IMR-90 (cell line): ENCODE data around the gene ZNF451. TPM values are rescaled to one million over a fixed set of nuclear protein-coding genes. Genes with fewer than 3 reads are reported as not detected.

Source experiments
- ATAC-seq: fragments of 200-7000 bp; cut with Tn5 transposase; 2 replicates; pipeline ENCODE4 v1.9.1; 2020; ENCODE audit warnings: low read depth, mild to moderate bottlenecking, moderate library complexity
- BruUV-seq: library from RNA; stranded (reverse); fragments of 400-500 nt; replicated peaks from 2 replicates; lab custom pipeline; 2021; lab: Mats Ljungman, UMichigan
- CTCF ChIA-PET: fragments of 300-600 bp; formaldehyde crosslinking; extraction: SDS; loops from one replicate; lab custom pipeline; 2021; ENCODE audit warnings: antibody characterized with exemption; lab: Yijun Ruan, JAX
- POLR2A ChIA-PET: fragments of 300-600 bp; sonication (Branson Sonifier 250); formaldehyde crosslinking; loops from one replicate; lab custom pipeline; 2022; ENCODE audit warnings: antibody characterized with exemption; ENCODE audit not compliant: unreplicated experiment; lab: Charles Lee
- DNase-seq: peaks from one replicate; pipeline ENCODE4 v3.0.0; 2013
- H2AFZ ChIP-seq: replicated peaks from 2 replicates; pipeline ENCODE3; 2013; ENCODE audit warnings: low read length, mild to moderate bottlenecking; ENCODE audit not compliant: poor library complexity
- H2AK5ac ChIP-seq: 2 replicates; pipeline ENCODE4 v1.6.1; 2013; ENCODE audit warnings: low read depth, low read length, inconsistent platforms
- H2AK9ac ChIP-seq: replicated peaks from 2 replicates; pipeline ENCODE3; 2013; ENCODE audit warnings: mild to moderate bottlenecking, low read depth, low read length, moderate library complexity; ENCODE audit not compliant: poor library complexity
- H2BK120ac ChIP-seq: 2 replicates; pipeline ENCODE4 v1.6.1; 2013; ENCODE audit warnings: low read depth, low read length, inconsistent platforms
- H2BK15ac ChIP-seq: 3 replicates; pipeline ENCODE4 v1.6.1; 2013; ENCODE audit warnings: low read depth, low read length, inconsistent platforms
- H2BK20ac ChIP-seq: 2 replicates; pipeline ENCODE4 v1.6.1; 2013; ENCODE audit warnings: low read depth, mild to moderate bottlenecking, inconsistent platforms, low read length, moderate library complexity
- H2BK5ac ChIP-seq: 2 replicates; pipeline ENCODE4 v1.6.1; 2013; ENCODE audit warnings: mild to moderate bottlenecking, low read depth, low read length, inconsistent platforms; ENCODE audit not compliant: poor library complexity, severe bottlenecking
- H3K14ac ChIP-seq: replicated peaks from 2 replicates; pipeline ENCODE4 v1.6.1; 2013; ENCODE audit warnings: low read depth, low read length, inconsistent platforms
- H3K18ac ChIP-seq: 2 replicates; pipeline ENCODE4 v1.6.1; 2013; ENCODE audit warnings: low read depth, low read length, control low read depth
- H3K23ac ChIP-seq: 2 replicates; pipeline ENCODE4 v1.6.1; 2013; ENCODE audit warnings: low read depth, low read length, inconsistent platforms
- H3K27ac ChIP-seq: 2 replicates; pipeline ENCODE4 v1.5.1; 2013; ENCODE audit warnings: mild to moderate bottlenecking, control low read depth, low read length; ENCODE audit not compliant: insufficient read depth
- H3K27me3 ChIP-seq: 2 replicates; pipeline ENCODE4 v1.6.1; 2013; ENCODE audit warnings: low read length; ENCODE audit not compliant: control insufficient read depth, insufficient read depth
- H3K36me3 ChIP-seq: 2 replicates; pipeline ENCODE4 v1.6.1; 2013; ENCODE audit warnings: low read length, mixed read lengths; ENCODE audit not compliant: control insufficient read depth, insufficient read depth
- H3K4ac ChIP-seq: 2 replicates; pipeline ENCODE4 v1.6.1; 2013; ENCODE audit warnings: low read depth, low read length, inconsistent platforms
- H3K4me1 ChIP-seq: 2 replicates; pipeline ENCODE4 v1.6.1; 2013; ENCODE audit warnings: low read length, mixed read lengths; ENCODE audit not compliant: control insufficient read depth, insufficient read depth
- H3K4me2 ChIP-seq: 2 replicates; pipeline ENCODE4 v1.6.1; 2013; ENCODE audit warnings: low read depth, mild to moderate bottlenecking, control low read depth, low read length, moderate library complexity
- H3K4me3 ChIP-seq: 2 replicates; pipeline ENCODE4 v1.5.1; 2013; ENCODE audit warnings: low read depth, mild to moderate bottlenecking, control low read depth, low read length, moderate library complexity; ENCODE audit not compliant: insufficient read depth
- H3K56ac ChIP-seq: 2 replicates; pipeline ENCODE4 v1.6.1; 2013; ENCODE audit warnings: low read length, inconsistent platforms; ENCODE audit not compliant: insufficient read depth; ENCODE audit errors: extremely low read depth
- H3K79me1 ChIP-seq, 2 experiments: 2 replicates each; pipeline ENCODE4 v1.6.1; 2013; ENCODE audit warnings: low read length in 2 of 2, inconsistent platforms in 1 of 2, low read depth in 1 of 2
- H3K9ac ChIP-seq: 2 replicates; pipeline ENCODE4 v1.6.1; 2013; ENCODE audit warnings: low read depth, low read length, control low read depth
- H3K9me1 ChIP-seq: 2 replicates; pipeline ENCODE4 v1.6.1; 2013; ENCODE audit warnings: low read length, inconsistent platforms; ENCODE audit not compliant: insufficient read depth
- H3K9me3 ChIP-seq: 2 replicates; pipeline ENCODE4 v1.6.1; 2013; ENCODE audit warnings: low read length; ENCODE audit not compliant: control insufficient read depth, insufficient read depth
- H4K20me1 ChIP-seq: 2 replicates; pipeline ENCODE4 v1.6.1; 2013; ENCODE audit warnings: low read length, inconsistent platforms; ENCODE audit not compliant: insufficient read depth
- H4K5ac ChIP-seq: 2 replicates; pipeline ENCODE4 v1.6.1; 2013; ENCODE audit warnings: mild to moderate bottlenecking, low read depth, low read length, control low read depth
- H4K8ac ChIP-seq, 2 experiments: 2 replicates each; pipeline ENCODE4 v1.6.1; 2013; ENCODE audit warnings: low read depth in 2 of 2, low read length in 2 of 2, control low read depth in 1 of 2, inconsistent platforms in 1 of 2
- H4K91ac ChIP-seq: 2 replicates; pipeline ENCODE4 v1.6.1; 2013; ENCODE audit warnings: low read depth, low read length, inconsistent platforms; ENCODE audit not compliant: insufficient read depth
- BHLHE40 ChIP-seq: fragments of 150-350 bp; IDR thresholded peaks from 2 replicates; pipeline ENCODE4 v1.6.1; 2016; ENCODE audit warnings: mild to moderate bottlenecking, low read depth, low read length
- CEBPB ChIP-seq: IDR thresholded peaks from 2 replicates; pipeline ENCODE4 v1.6.1; 2012; ENCODE audit warnings: low read depth, low read length, improper control_type of control experiment
- MXI1 ChIP-seq: IDR thresholded peaks from 2 replicates; pipeline ENCODE4 v1.6.1; 2012; ENCODE audit warnings: low read depth, mild to moderate bottlenecking, low read length, moderate library complexity, borderline replicate concordance
- RCOR1 ChIP-seq: IDR thresholded peaks from 2 replicates; pipeline ENCODE4 v1.6.1; 2012; ENCODE audit warnings: mild to moderate bottlenecking, low read length, improper control_type of control experiment; ENCODE audit not compliant: insufficient replicate concordance
- dilution Hi-C: fragments of 300-500 bp; cut with HindIII; formaldehyde crosslinking; loops from one replicate; pipeline ENCODE4 v1.14.3; 2018; ENCODE audit warnings: low sequenced_read_pairs; ENCODE audit not compliant: unreplicated experiment
- in situ Hi-C: fragments of 300-500 bp; cut with MboI; formaldehyde crosslinking; loops from 3 replicates; pipeline ENCODE4 v1.14.3; 2019; ENCODE audit warnings: low sequenced_read_pairs, inconsistent platforms, mixed read lengths
- intact Hi-C: fragments of 100-400 bp; cut with micrococcal nuclease; formaldehyde crosslinking; loops from 2 replicates; pipeline ENCODE4 v1.10.0; 2022
- polyA plus RNA-seq, 3 experiments: library from polyadenylated mRNA; depleted of rRNA; stranded (reverse); fragments of >200 nt; gene quantifications; 2 replicates each; pipeline ENCODE4 v1.2.3, GENCODE V29; 2012; ENCODE audit warnings: low replicate concordance in 1 of 3
- total RNA-seq: library from RNA; depleted of rRNA; stranded (reverse); fragments of >200 nt; gene quantifications from 2 replicates; pipeline ENCODE4 v1.2.3, GENCODE V29; 2012

ZNF451 gene
- total and polyA plus RNA-seq, 2 of the 4 experiments (the other 2 are of a cell fraction): 10.0 to 48.6 TPM

DNA sequence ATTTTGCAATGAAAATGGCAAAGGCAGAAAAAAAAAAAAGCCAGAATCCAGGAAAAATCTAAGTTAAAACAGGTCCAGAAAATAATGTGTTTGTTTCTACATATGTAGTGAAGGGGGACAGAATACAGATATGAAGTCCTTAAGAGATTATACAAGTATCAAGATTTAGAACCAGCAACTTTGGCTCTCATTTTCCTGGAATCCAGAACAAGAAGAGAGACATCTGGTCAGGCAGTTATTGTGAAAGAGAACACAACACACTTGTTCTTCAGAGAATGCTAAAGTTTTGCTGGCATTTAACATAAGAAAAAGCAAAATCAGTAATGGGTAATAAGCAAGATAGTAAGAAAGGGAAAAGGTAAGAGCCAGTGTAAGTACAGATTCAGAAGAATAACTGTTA is 103.2 kb downstream of the ZNF451 start:
- H3K23ac ChIP-seq: no peak overlapping the region
- H2BK120ac ChIP-seq: no peak overlapping the region
- no peak overlapping the region for H4K5ac ChIP-seq
- DNase-seq (peak; percentile 31), ATAC-seq (no peak)
- intact Hi-C loops: no loop called here
- H3K4me1 ChIP-seq: peaks cover 2% of the 10 kb centered on the region; the same call in 1 of the 2 replicates
- peaks cover 19% of the 10 kb centered on the region for H3K36me3 ChIP-seq
- H4K20me1 ChIP-seq: peaks cover 10% of the 10 kb centered on the region; the same call in 1 of the 2 replicates
- no TSS peak for BruUV-seq
- H3K18ac ChIP-seq: no peak overlapping the region
- H3K79me1 ChIP-seq: peaks cover 18 to 43% of the 10 kb centered on the region in 2 experiments
- CTCF ChIA-PET: no interaction called here
- peak overlapping the region; percentile 26; the same call in 1 of the 2 replicates for H3K27ac ChIP-seq
- H2BK20ac ChIP-seq: no peak overlapping the region
- no peak overlapping the region for H3K14ac ChIP-seq
- in situ Hi-C loops: no loop called here
- H2AK5ac ChIP-seq: no peak overlapping the region
- H4K91ac ChIP-seq: no peak overlapping the region
- no peak overlapping the region for H2AFZ ChIP-seq
- H3K27me3 ChIP-seq: no peaks in the 10 kb centered on the region
- H3K56ac ChIP-seq: no peak overlapping the region; the same call in 1 of the 2 replicates
- H2BK5ac ChIP-seq: peak overlapping the region; percentile 35
- POLR2A ChIA-PET: no interaction called here
- no peaks in the 10 kb centered on the region for H3K9me1 ChIP-seq
- H3K9me3 ChIP-seq: no peaks in the 10 kb centered on the region
- H2AK9ac ChIP-seq: no peak overlapping the region
- H3K9ac ChIP-seq: no peak overlapping the region; the same call in 1 of the 2 replicates
- no peak overlapping the region for H4K8ac ChIP-seq
- H3K4me2 ChIP-seq: no peak overlapping the region
- no peak overlapping the region for H2BK15ac ChIP-seq
- no peak overlapping the region for H3K4ac ChIP-seq
- dilution Hi-C loops: no loop called here
- TF ChIP-seq BHLHE40 (no peak), CEBPB (peak; percentile 18; the same call in 1 of the 2 replicates), MXI1 (no peak), RCOR1 (no peak)
- no peak overlapping the region for H3K4me3 ChIP-seq
